BE2C (cell line): Measurements from ENCODE around the gene UQCC2.

Source experiments
- DNase-seq: peaks from one replicate; pipeline ENCODE4 v3.0.0-alpha.2; 2020
- H3K27me3 ChIP-seq: fragments of 250-450 bp; sonication (Bioruptor Pico); 2 replicates; pipeline ENCODE4 v1.5.1; 2020; ENCODE audit warnings: mild to moderate bottlenecking
- H3K36me3 ChIP-seq: fragments of 250-450 bp; sonication (Bioruptor Pico); 2 replicates; pipeline ENCODE4 v1.5.1; 2020; ENCODE audit warnings: mild to moderate bottlenecking
- H3K4me1 ChIP-seq: fragments of 250-450 bp; sonication (Bioruptor Pico); 2 replicates; pipeline ENCODE4 v1.5.1; 2020
- H3K4me3 ChIP-seq: 2 replicates; pipeline ENCODE4 v1.5.1; 2011; ENCODE audit warnings: low read depth, low read length
- H3K9me3 ChIP-seq: fragments of 250-450 bp; sonication (Bioruptor Pico); 2 replicates; pipeline ENCODE4 v1.5.1; 2020
- CTCF ChIP-seq: IDR thresholded peaks from 2 replicates; pipeline ENCODE4 v1.5.1; 2012; ENCODE audit warnings: mild to moderate bottlenecking, low read depth, low read length

The UQCC2 gene

GRCh38 chr6:33670971-33671743, 40.3 kb downstream of the UQCC2 start:
- no peak for TF ChIP-seq CTCF
- no peaks in the 10 kb centered on the region for H3K27me3 ChIP-seq
- no peaks in the 10 kb centered on the region for H3K36me3 ChIP-seq
- H3K4me3 ChIP-seq = no peak overlapping the region
- peaks cover 3% of the 10 kb centered on the region; the same call in 1 of the 2 replicates for H3K4me1 ChIP-seq
- no peaks in the 10 kb centered on the region for H3K9me3 ChIP-seq
- DNase-seq = no peak

- no peaks in the 10 kb centered on the region for H3K36me3 ChIP-seq
- no peak overlapping the region for H3K4me3 ChIP-seq
- H3K27me3 ChIP-seq = no peaks in the 10 kb centered on the region
- no peak for TF ChIP-seq CTCF
- no peak for DNase-seq
- H3K4me1 ChIP-seq = peaks cover 3% of the 10 kb centered on the region; the same call in 1 of the 2 replicates
- H3K9me3 ChIP-seq = no peaks in the 10 kb centered on the region
These were observed 41.3 kb downstream of the UQCC2 start for GRCh38 chr6:33670086-33670660.

- no peak for DNase-seq
- H3K27me3 ChIP-seq = no peaks in the 10 kb centered on the region
These were observed 42.6 kb downstream of the UQCC2 start for GRCh38 chr6:33668914-33669313.

GRCh38 chr6:33668328-33668727, 43.2 kb downstream of the UQCC2 start:
- Histone ChIP-seq H3K9me3 (no peaks in the 10 kb centered on the region), H3K36me3 (no peaks in the 10 kb centered on the region), H3K27me3 (no peaks in the 10 kb centered on the region), H3K4me3 (no peak overlapping the region), H3K4me1 (peaks cover 3% of the 10 kb centered on the region; the same call in 1 of the 2 replicates)
- no peak for TF ChIP-seq CTCF
- no peak for DNase-seq

More at GRCh38 chr6:33668914-33669313, 42.6 kb downstream of the UQCC2 start:
- peaks cover 3% of the 10 kb centered on the region; the same call in 1 of the 2 replicates for H3K4me1 ChIP-seq
- no peaks in the 10 kb centered on the region for H3K36me3 ChIP-seq
- no peak for TF ChIP-seq CTCF
- no peaks in the 10 kb centered on the region for H3K9me3 ChIP-seq
- H3K4me3 ChIP-seq = no peak overlapping the region

GRCh38 chr6:33667776-33668175, 43.7 kb downstream of the UQCC2 start:
- no peaks in the 10 kb centered on the region for H3K36me3 ChIP-seq
- no peak overlapping the region for H3K4me3 ChIP-seq
- no peak for DNase-seq
- H3K4me1 ChIP-seq = no peaks in the 10 kb centered on the region
- no peaks in the 10 kb centered on the region for H3K27me3 ChIP-seq
- no peak for TF ChIP-seq CTCF
- no peaks in the 10 kb centered on the region for H3K9me3 ChIP-seq

GRCh38 chr6:33667072-33667471, 44.4 kb downstream of the UQCC2 start:
- Histone ChIP-seq H3K9me3 (no peaks in the 10 kb centered on the region), H3K4me1 (no peaks in the 10 kb centered on the region), H3K27me3 (no peaks in the 10 kb centered on the region), H3K36me3 (no peaks in the 10 kb centered on the region), H3K4me3 (no peak overlapping the region)
- DNase-seq = no peak
- no peak for TF ChIP-seq CTCF
